H1 (cell line): Measurements from ENCODE around the gene GABRG3. TPM values are rescaled to one million over a fixed set of nuclear protein-coding genes. Genes with fewer than 3 reads are reported as not detected.

ENCODE experiments used
- CTCF ChIA-PET: fragments of 300-600 bp; sonication (Branson Sonifier 250); formaldehyde crosslinking; loops from one replicate; lab custom pipeline; 2021; ENCODE audit not compliant: partially characterized antibody; lab: Charles Lee
- POLR2A ChIA-PET: fragments of 300-600 bp; sonication (Branson Sonifier 250); formaldehyde crosslinking; loops from one replicate; lab custom pipeline; 2021; ENCODE audit warnings: inconsistent platforms; ENCODE audit not compliant: partially characterized antibody; lab: Charles Lee
- DNase-seq, 2 experiments: peaks; one replicate each; pipeline versions ENCODE4 v3.0.0 to v3.0.0-alpha.2; 2010 to 2022; ENCODE audit warnings: low spot score in 2 of 2, low read depth in 1 of 2, mixed read lengths in 1 of 2
- FAIRE-seq: peaks from 2 replicates; lab custom pipeline; 2011; peaks lifted over from hg19 to GRCh38; lab: Jason Lieb, UNC
- H2AFZ ChIP-seq: 2 replicates; pipeline ENCODE4 v1.8.1; 2012; ENCODE audit warnings: low read length, inconsistent platforms
- H2AK5ac ChIP-seq: 2 replicates; pipeline ENCODE4 v1.6.1; 2013; ENCODE audit warnings: low read depth, low read length
- H2BK120ac ChIP-seq: replicated peaks from 2 replicates; pipeline ENCODE3; 2013; ENCODE audit warnings: low read depth, low read length, inconsistent platforms
- H2BK12ac ChIP-seq: 2 replicates; pipeline ENCODE4 v1.6.1; 2013; ENCODE audit warnings: low read depth, low read length
- H2BK15ac ChIP-seq: 2 replicates; pipeline ENCODE4 v1.6.1; 2013; ENCODE audit warnings: low read length
- H2BK20ac ChIP-seq: 2 replicates; pipeline ENCODE4 v1.6.1; 2013; ENCODE audit warnings: low read length
- H2BK5ac ChIP-seq: 2 replicates; pipeline ENCODE4 v1.6.1; 2013; ENCODE audit warnings: low read depth, low read length
- H3K14ac ChIP-seq: 2 replicates; pipeline ENCODE4 v1.6.1; 2013; ENCODE audit warnings: inconsistent platforms; ENCODE audit not compliant: insufficient read length
- H3K18ac ChIP-seq: 2 replicates; pipeline ENCODE4 v1.6.1; 2013; ENCODE audit warnings: low read length; ENCODE audit errors: extremely low read depth
- H3K23ac ChIP-seq: 2 replicates; pipeline ENCODE4 v1.6.1; 2013; ENCODE audit warnings: inconsistent platforms; ENCODE audit not compliant: insufficient read length
- H3K23me2 ChIP-seq: 2 replicates; pipeline ENCODE4 v1.6.1; 2013; ENCODE audit warnings: low read depth, low read length
- H3K27ac ChIP-seq: 2 replicates; pipeline ENCODE4 v1.6.1; 2011; ENCODE audit warnings: low read depth, low read length, inconsistent platforms
- H3K27me3 ChIP-seq, 4 experiments: replicated peaks in 1 of 4; 1 replicate in 1 of 4; 2 replicates in 3 of 4; pipeline versions ENCODE4 v1.6.1 to v1.8.1; 2011 to 2013; ENCODE audit warnings: low read length in 3 of 4, mild to moderate bottlenecking in 3 of 4, inconsistent platforms in 2 of 4, mixed read lengths in 2 of 4, moderate library complexity in 1 of 4; ENCODE audit not compliant: control insufficient read depth in 3 of 4, insufficient read depth in 3 of 4; ENCODE audit errors: extremely low read depth in 1 of 4
- H3K36me3 ChIP-seq, 4 experiments: 2 replicates each; pipeline versions ENCODE4 v1.6.1 to v1.8.1; 2011 to 2013; ENCODE audit warnings: mild to moderate bottlenecking in 4 of 4, low read length in 3 of 4, moderate library complexity in 2 of 4, control low read depth in 1 of 4, inconsistent platforms in 1 of 4; ENCODE audit not compliant: insufficient read depth in 4 of 4, control insufficient read depth in 2 of 4
- H3K4ac ChIP-seq: replicated peaks from 2 replicates; pipeline ENCODE3; 2013; ENCODE audit warnings: low read length, low read depth, mixed read lengths, inconsistent platforms; ENCODE audit not compliant: insufficient read length
- H3K4me1 ChIP-seq, 4 experiments: replicated peaks in 1 of 4; 1 replicate in 1 of 4; 2 replicates in 3 of 4; pipeline versions ENCODE4 v1.6.1 to v1.8.1; 2011 to 2013; ENCODE audit warnings: low read length in 3 of 4, inconsistent platforms in 2 of 4, mixed read lengths in 1 of 4; ENCODE audit not compliant: insufficient read depth in 4 of 4, control insufficient read depth in 3 of 4
- H3K4me2 ChIP-seq, 2 experiments: 2 replicates each; pipeline versions ENCODE4 v1.6.1 to v1.8.1; 2011 to 2013; ENCODE audit warnings: low read depth in 2 of 2, low read length in 2 of 2, control low read depth in 1 of 2, inconsistent platforms in 1 of 2, mild to moderate bottlenecking in 1 of 2; ENCODE audit not compliant: insufficient read depth in 1 of 2
- H3K4me3 ChIP-seq, 4 experiments: fragments of 200-600, 300-600 bp in 1 of 4; sonication (generic), shearing (Covaris generic), sonication (Bioruptor Twin) in 1 of 4; 2 replicates each; pipeline versions ENCODE4 v1.5.1 to v1.8.1; 2011 to 2016; ENCODE audit warnings: low read length in 4 of 4, low read depth in 3 of 4, control low read depth in 2 of 4, inconsistent platforms in 2 of 4, mild to moderate bottlenecking in 2 of 4, mixed read lengths in 1 of 4, moderate library complexity in 1 of 4; ENCODE audit not compliant: insufficient read depth in 2 of 4; ENCODE audit errors: extremely low read depth in 1 of 4
- H3K56ac ChIP-seq: replicated peaks from 2 replicates; pipeline ENCODE3; 2013; ENCODE audit warnings: low read depth, mild to moderate bottlenecking, mixed read lengths, low read length, inconsistent platforms; ENCODE audit not compliant: insufficient read length
- H3K79me1 ChIP-seq: 2 replicates; pipeline ENCODE4 v1.6.1; 2013; ENCODE audit warnings: low read depth, low read length, control low read depth
- H3K79me2 ChIP-seq, 2 experiments: 2 replicates each; pipeline versions ENCODE4 v1.6.1 to v1.8.1; 2012 to 2013; ENCODE audit warnings: low read length in 2 of 2, mild to moderate bottlenecking in 2 of 2, inconsistent platforms in 1 of 2; ENCODE audit not compliant: insufficient read depth in 2 of 2, control insufficient read depth in 1 of 2
- H3K9ac ChIP-seq, 4 experiments: replicated peaks in 1 of 4; 1 replicate in 1 of 4; 2 replicates in 3 of 4; pipeline versions ENCODE4 v1.6.1 to v1.8.1; 2011 to 2013; ENCODE audit warnings: low read depth in 3 of 4, low read length in 3 of 4, control low read depth in 2 of 4, mild to moderate bottlenecking in 2 of 4, moderate library complexity in 2 of 4, inconsistent platforms in 1 of 4; ENCODE audit errors: extremely low read depth in 1 of 4
- H3K9me3 ChIP-seq, 2 experiments: 2 replicates each; pipeline versions ENCODE4 v1.6.1 to v1.8.1; 2012 to 2013; ENCODE audit warnings: mild to moderate bottlenecking in 2 of 2, moderate library complexity in 2 of 2, control low read depth in 1 of 2, inconsistent platforms in 1 of 2, low read depth in 1 of 2, low read length in 1 of 2, mixed read lengths in 1 of 2; ENCODE audit not compliant: insufficient read depth in 2 of 2
- H4K20me1 ChIP-seq, 2 experiments: replicated peaks in 1 of 2; 2 replicates each; pipeline versions ENCODE3 to v1.8.1; 2011 to 2013; ENCODE audit warnings: inconsistent platforms in 2 of 2, low read length in 2 of 2, mild to moderate bottlenecking in 1 of 2; ENCODE audit not compliant: insufficient read depth in 2 of 2, control insufficient read depth in 1 of 2
- H4K5ac ChIP-seq: 2 replicates; pipeline ENCODE4 v1.6.1; 2013; ENCODE audit warnings: low read length, low read depth, mixed read lengths, inconsistent platforms; ENCODE audit not compliant: insufficient read length
- H4K8ac ChIP-seq: 2 replicates; pipeline ENCODE4 v1.8.0; 2013; ENCODE audit warnings: mild to moderate bottlenecking, moderate library complexity, low read length, inconsistent platforms; ENCODE audit not compliant: insufficient read depth; ENCODE audit errors: extremely low read depth
- H4K91ac ChIP-seq: replicated peaks from 2 replicates; pipeline ENCODE3; 2013; ENCODE audit warnings: low read length, mixed read lengths, inconsistent platforms; ENCODE audit not compliant: insufficient read length
- BACH1 ChIP-seq: IDR thresholded peaks from 2 replicates; pipeline ENCODE4 v1.6.1; 2012; ENCODE audit warnings: low read length, improper control_type of control experiment
- SP2 ChIP-seq: IDR thresholded peaks from 2 replicates; pipeline ENCODE4 v1.6.1; 2012; ENCODE audit warnings: mild to moderate bottlenecking, low read length, inconsistent platforms
- whole genome bisulfite sequencing, 2 experiments: shearing (Covaris generic) in 1 of 2; methylation state at CpG; one replicate each; pipeline versions ENCODE4 v1.1.6 to v1.1.7; 2013 to 2015; ENCODE audit warnings: low lambda C conversion rate in 2 of 2, mixed read lengths in 2 of 2, inconsistent platforms in 1 of 2, low coverage in 1 of 2, missing lambda C conversion rate in 1 of 2; ENCODE audit not compliant: insufficient replicate concordance in 2 of 2, insufficient coverage in 1 of 2, insufficient read length in 1 of 2; ENCODE audit errors: extremely low coverage in 1 of 2, missing lambda C conversion rate in 1 of 2; 5-methylcytosine and 5-hydroxymethylcytosine counted together
- polyA plus RNA-seq, 7 experiments: library from polyadenylated mRNA; depleted of rRNA in 3 of 7; stranded (reverse) in 5 of 7; unstranded in 2 of 7; fragments of >200 nt in 5 of 7; fragments of 200-250 nt in 2 of 7; gene quantifications; 1 replicate in 5 of 7; 2 replicates in 1 of 7; 4 replicates in 1 of 7; pipeline versions ENCODE4 v1.2.1 to v1.2.3, GENCODE V29; 2011 to 2013; ENCODE audit warnings: missing spikeins in 2 of 7, mixed read lengths in 2 of 7
- total RNA-seq: library from RNA; stranded (reverse); fragmentation: NEBNext Ultra II Directional; extraction: Animal tissue kit (Norgen Biotek cat#: 25700); gene quantifications from 2 replicates; pipeline ENCODE4 v1.2.1, GENCODE V29; 2021

The GABRG3 gene
- total and polyA plus RNA-seq, 2 of the 8 experiments (the other 6 are each of a cell fraction or from before 2014, with no cell fraction given): 0.17 to 0.80 TPM

DNA sequence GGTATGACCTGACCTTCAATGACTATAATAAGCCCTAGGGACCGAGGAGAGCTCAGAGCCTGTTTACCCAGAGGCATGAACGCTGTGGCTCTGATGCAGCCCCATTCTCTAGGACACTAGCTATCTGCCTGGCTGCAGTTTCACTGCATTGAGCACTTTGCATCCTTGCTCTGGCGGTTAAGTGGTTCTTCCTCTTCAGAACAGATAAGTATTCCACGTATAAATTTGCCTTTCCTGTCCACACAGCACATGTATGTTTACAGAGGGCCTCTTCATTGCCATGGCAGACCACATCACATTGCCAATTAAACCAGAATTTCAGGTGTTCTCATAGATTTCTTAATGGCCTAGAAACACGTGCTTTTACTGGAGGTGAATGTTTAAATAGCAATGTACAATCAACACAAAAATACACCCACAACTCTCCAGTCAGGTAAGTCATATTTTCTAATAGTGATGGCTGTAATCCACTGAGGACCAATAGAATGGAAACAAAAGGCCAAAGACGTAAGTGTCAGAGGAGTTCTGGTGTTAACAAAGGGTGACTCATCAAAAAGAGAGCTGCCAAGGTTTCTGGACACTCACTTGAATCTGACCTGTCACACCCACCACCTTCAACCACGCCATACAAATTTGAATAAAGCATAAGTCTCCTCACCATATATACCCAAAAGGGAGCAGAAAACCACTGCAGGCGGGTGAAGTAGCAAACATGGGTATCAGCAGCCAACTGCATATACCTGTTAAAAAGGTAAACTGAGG lies 574.7 kb downstream of the GABRG3 start:
- Histone ChIP-seq H4K91ac (no peak overlapping the region), H2BK5ac (no peak overlapping the region), H3K27ac (no peak overlapping the region), H3K9ac (no peak overlapping the region), H3K4me3 (no peak overlapping the region), H3K36me3 (no peaks in the 10 kb centered on the region), H4K20me1 (no peaks in the 10 kb centered on the region), H2AK5ac (no peak overlapping the region), H2BK15ac (no peak overlapping the region), H3K23ac (no peak overlapping the region), H3K18ac (no peak overlapping the region), H3K23me2 (no peaks in the 10 kb centered on the region), H2BK20ac (no peak overlapping the region), H3K9me3 (no peaks in the 10 kb centered on the region; a peak in 1 of 4 replicates), H4K5ac (no peak overlapping the region), H3K4me2 (no peak overlapping the region), H3K27me3 (no peaks in the 10 kb centered on the region), H3K14ac (no peak overlapping the region), H3K4me1 (no peaks in the 10 kb centered on the region), H4K8ac (no peak overlapping the region), H3K79me2 (no peaks in the 10 kb centered on the region)
- DNase-seq (no peak), FAIRE-seq (no peak)
- POLR2A ChIA-PET: no interaction called here
- 86% methylated on average over 8 of the region's 8 CpGs; no CpG with 5 or more reads in 1 of the 2 experiments for WGBS, 2 experiments
- TF ChIP-seq SP2: no peak
- TF ChIP-seq BACH1: 0 out of 2 replicates have a peak, but pooled peaks have one; percentile 31
- TF ChIP-seq, all 59 proteins: peak for 1
- H2BK12ac ChIP-seq: no peak overlapping the region
- no peak overlapping the region for H3K4ac ChIP-seq
- no peak overlapping the region for H2AFZ ChIP-seq
- no peaks in the 10 kb centered on the region for H3K79me1 ChIP-seq
- H3K56ac ChIP-seq: no peak overlapping the region
- no peak overlapping the region for H2BK120ac ChIP-seq
- CTCF ChIA-PET: interaction anchor here (1.1 kb wide), 1 partner anchor 487 kb away, joined by 3 read pairs; no protein-coding TSS in a partner anchor
